Left lung (tissue), 10 donors: Measurements from ENCODE around the gene SMAD6. TPM values are rescaled to one million over a fixed set of nuclear protein-coding genes. Genes with fewer than 3 reads are reported as not detected.
A peak's percentile ranks its signal among the peaks of the same experiment; 100 is the strongest.

ENCODE experiments used
- ATAC-seq: fragments of 200-7000 bp; cut with Tn5 transposase; one replicate; pipeline ENCODE4 v1.9.1; 2020; ENCODE audit warnings: moderate library complexity
- DNase-seq, 4 donors: peaks; one replicate each; pipeline ENCODE4 v3.0.0-alpha.2; 2013 to 2020
- H3K27ac ChIP-seq, 2 donors: fragments of 200-600 bp; sonication (generic) in 1 of 2; one replicate each; pipeline versions ENCODE4 v1.5.0 to v1.8.0; 2020 to 2021
- H3K27me3 ChIP-seq, 2 donors: fragments of 200-600 bp; sonication (generic) in 1 of 2; one replicate each; pipeline versions ENCODE4 v1.5.0 to v1.8.0; 2020 to 2021
- H3K36me3 ChIP-seq, 2 donors: fragments of 200-600 bp; sonication (generic) in 1 of 2; one replicate each; pipeline versions ENCODE4 v1.5.0 to v1.8.0; 2020 to 2021
- H3K4me1 ChIP-seq, 2 donors: fragments of 200-600 bp; one replicate each; pipeline ENCODE4 v1.8.0; 2021
- H3K4me3 ChIP-seq, 2 donors: fragments of 200-600 bp; sonication (generic) in 1 of 2; one replicate each; pipeline versions ENCODE4 v1.5.0 to v1.8.0; 2020 to 2021; ENCODE audit warnings: mild to moderate bottlenecking in 1 of 2
- H3K9me3 ChIP-seq, 2 donors: fragments of 200-600 bp; sonication (generic) in 1 of 2; one replicate each; pipeline versions ENCODE4 v1.5.0 to v1.8.0; 2020 to 2021
- intact Hi-C, 2 donors: fragments of 100-400 bp; cut with DNase I; formaldehyde crosslinking; loops; one replicate each; pipeline versions ENCODE4 v1.11.2 to v1.14.2; 2022
- polyA plus RNA-seq, 6 donors: library from polyadenylated mRNA; unstranded; fragments of 120-200 nt; gene quantifications; one replicate each; pipeline ENCODE4 v1.2.1, GENCODE V29; 2013; ENCODE audit not compliant: insufficient read length in 6 of 6
- total RNA-seq, 2 donors: library from RNA; stranded (reverse); fragmentation: NEBNext Ultra II Directional; extraction: Animal tissue kit (Norgen Biotek cat#: 25700); gene quantifications; one replicate each; pipeline ENCODE4 v1.2.1, GENCODE V29; 2021
- TF ChIP-seq, protein P1 (sequence below), 2 donors: fragments of 200-600 bp; sonication (generic) in 1 of 2; IDR thresholded peaks; one replicate each; pipeline versions ENCODE4 v1.5.0 to v1.8.0; 2021; ENCODE audit warnings: antibody characterized with exemption in 2 of 2
- donor health status: DM: no; HTN: yes; CAD: no.
- donor health status: DM: no; HTN: no; CAD: no.

Gene SMAD6
- total and polyA plus RNA-seq, 8 donors, result 25.0 to 110 (median 32.0) TPM

DNA sequence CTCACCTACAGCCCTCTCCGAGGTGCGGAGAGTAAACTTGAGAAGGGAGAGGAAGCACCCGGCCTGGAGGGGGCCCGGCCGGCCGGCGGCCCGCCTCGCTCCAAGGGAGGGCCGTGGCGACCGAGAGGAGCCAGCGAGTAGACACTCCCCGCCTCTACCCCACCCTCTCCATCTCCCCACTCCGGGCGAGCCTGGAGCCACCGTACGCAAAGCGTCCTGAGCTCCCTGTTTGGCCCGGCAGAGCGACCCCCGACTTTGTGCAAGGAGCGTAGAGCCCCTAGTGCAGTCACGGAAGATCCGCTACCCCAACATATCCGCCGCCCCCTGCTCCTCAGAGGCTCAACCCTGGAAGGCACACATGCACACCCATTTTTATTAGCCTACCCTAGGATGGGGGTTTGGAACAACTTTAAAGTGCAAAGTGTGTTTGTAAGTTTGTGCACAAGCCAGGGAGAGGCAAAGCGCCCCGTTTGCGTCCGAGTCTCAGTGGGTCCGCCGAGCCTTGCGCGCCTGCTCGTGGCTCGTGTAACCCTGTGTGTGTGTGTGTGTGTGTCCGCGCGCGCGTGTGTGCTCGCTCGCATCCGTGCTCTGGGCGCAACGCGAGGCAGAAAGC, 508 bp upstream of the SMAD6 start:
- intact Hi-C loops, result loop anchor here in 1 of 2 donors (10.0 kb wide), 2 partner anchors 63 to 153 kb away; no protein-coding TSS in a partner anchor
- Histone ChIP-seq H3K27ac (peak overlapping the region; percentile 87 to 90), H3K4me1 (peaks cover 6 to 49% of the 10 kb centered on the region in 2 donors), H3K9me3 (no peaks in the 10 kb centered on the region), H3K4me3 (peak overlapping the region; percentile 76 to 82), H3K36me3 (peaks cover 0 to 4% of the 10 kb centered on the region in 2 donors), H3K27me3 (peaks cover 0 to 32% of the 10 kb centered on the region in 2 donors)
- ATAC-seq (peak; percentile 55), DNase-seq (peak in 3 of 4 donors; percentile 64 to 88 (median 68))
- TF ChIP-seq, protein P1, sequence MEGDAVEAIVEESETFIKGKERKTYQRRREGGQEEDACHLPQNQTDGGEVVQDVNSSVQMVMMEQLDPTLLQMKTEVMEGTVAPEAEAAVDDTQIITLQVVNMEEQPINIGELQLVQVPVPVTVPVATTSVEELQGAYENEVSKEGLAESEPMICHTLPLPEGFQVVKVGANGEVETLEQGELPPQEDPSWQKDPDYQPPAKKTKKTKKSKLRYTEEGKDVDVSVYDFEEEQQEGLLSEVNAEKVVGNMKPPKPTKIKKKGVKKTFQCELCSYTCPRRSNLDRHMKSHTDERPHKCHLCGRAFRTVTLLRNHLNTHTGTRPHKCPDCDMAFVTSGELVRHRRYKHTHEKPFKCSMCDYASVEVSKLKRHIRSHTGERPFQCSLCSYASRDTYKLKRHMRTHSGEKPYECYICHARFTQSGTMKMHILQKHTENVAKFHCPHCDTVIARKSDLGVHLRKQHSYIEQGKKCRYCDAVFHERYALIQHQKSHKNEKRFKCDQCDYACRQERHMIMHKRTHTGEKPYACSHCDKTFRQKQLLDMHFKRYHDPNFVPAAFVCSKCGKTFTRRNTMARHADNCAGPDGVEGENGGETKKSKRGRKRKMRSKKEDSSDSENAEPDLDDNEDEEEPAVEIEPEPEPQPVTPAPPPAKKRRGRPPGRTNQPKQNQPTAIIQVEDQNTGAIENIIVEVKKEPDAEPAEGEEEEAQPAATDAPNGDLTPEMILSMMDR (IDR thresholded peaks at IDR 0.05), result no peak

DNA sequence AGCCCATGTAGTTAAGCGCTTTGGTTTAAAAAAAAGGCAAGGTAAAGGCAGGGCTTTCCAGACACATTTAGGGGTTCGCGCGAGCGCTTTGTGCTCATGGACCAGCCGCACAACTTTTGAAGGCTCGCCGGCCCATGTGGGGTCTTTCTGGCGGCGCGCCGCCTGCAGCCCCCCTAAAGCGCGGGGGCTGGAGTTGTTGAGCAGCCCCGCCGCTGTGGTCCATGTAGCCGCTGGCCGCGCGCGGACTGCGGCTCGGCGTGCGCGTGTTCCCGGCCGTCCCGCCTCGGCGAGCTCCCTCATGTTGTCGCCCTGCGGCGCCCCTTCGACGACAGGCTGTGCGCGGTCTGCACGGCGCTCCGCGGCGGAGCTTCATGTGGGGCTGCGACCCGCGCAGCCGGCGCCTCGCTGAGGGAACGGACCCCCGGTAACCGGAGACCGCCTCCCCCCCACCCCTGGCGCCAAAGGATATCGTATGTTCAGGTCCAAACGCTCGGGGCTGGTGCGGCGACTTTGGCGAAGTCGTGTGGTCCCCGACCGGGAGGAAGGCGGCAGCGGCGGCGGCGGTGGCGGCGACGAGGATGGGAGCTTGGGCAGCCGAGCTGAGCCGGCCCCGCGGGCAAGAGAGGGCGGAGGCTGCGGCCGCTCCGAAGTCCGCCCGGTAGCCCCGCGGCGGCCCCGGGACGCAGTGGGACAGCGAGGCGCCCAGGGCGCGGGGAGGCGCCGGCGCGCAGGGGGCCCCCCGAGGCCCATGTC, 927 bp downstream of the SMAD6 start:
- no peaks in the 10 kb centered on the region for H3K9me3 ChIP-seq

DNA sequence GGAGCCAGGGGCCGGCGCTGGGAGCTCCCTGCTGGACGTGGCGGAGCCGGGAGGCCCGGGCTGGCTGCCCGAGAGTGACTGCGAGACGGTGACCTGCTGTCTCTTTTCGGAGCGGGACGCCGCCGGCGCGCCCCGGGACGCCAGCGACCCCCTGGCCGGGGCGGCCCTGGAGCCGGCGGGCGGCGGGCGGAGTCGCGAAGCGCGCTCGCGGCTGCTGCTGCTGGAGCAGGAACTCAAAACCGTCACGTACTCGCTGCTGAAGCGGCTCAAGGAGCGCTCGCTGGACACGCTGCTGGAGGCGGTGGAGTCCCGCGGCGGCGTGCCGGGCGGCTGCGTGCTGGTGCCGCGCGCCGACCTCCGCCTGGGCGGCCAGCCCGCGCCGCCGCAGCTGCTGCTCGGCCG, 1.5 kb downstream of the SMAD6 start:
- H3K27ac ChIP-seq, result peak overlapping the region; percentile 87 to 90
- intact Hi-C loops, result loop anchor here in 1 of 2 donors (10.0 kb wide), 2 partner anchors 61 to 151 kb away; no protein-coding TSS in a partner anchor
- peaks cover 13 to 55% of the 10 kb centered on the region in 2 donors for H3K4me1 ChIP-seq
- TF ChIP-seq, protein P1 (IDR thresholded peaks at IDR 0.05), result no peak
- H3K9me3 ChIP-seq, result no peaks in the 10 kb centered on the region
- H3K36me3 ChIP-seq, result peaks cover 0 to 4% of the 10 kb centered on the region in 2 donors
- peak in 2 of 4 donors; percentile 48 to 91 for DNase-seq
- peaks cover 0 to 32% of the 10 kb centered on the region in 2 donors for H3K27me3 ChIP-seq
- ATAC-seq, result no peak
- H3K4me3 ChIP-seq, result peak overlapping the region; percentile 76 to 82

More for the DNA sequence above, 927 bp downstream of the SMAD6 start:
- intact Hi-C loops, result loop anchor here in 1 of 2 donors (10.0 kb wide), 2 partner anchors 62 to 152 kb away; no protein-coding TSS in a partner anchor
- DNase-seq, result peak in 1 of 4 donors; percentile 91
- peaks cover 0 to 32% of the 10 kb centered on the region in 2 donors for H3K27me3 ChIP-seq
- peak overlapping the region; percentile 87 to 90 for H3K27ac ChIP-seq
- no peak for ATAC-seq
- H3K4me1 ChIP-seq, result peaks cover 13 to 61% of the 10 kb centered on the region in 2 donors
- H3K4me3 ChIP-seq, result peak overlapping the region; percentile 76 to 82
- TF ChIP-seq, protein P1 (IDR thresholded peaks at IDR 0.05), result no peak
- peaks cover 0 to 4% of the 10 kb centered on the region in 2 donors for H3K36me3 ChIP-seq

DNA sequence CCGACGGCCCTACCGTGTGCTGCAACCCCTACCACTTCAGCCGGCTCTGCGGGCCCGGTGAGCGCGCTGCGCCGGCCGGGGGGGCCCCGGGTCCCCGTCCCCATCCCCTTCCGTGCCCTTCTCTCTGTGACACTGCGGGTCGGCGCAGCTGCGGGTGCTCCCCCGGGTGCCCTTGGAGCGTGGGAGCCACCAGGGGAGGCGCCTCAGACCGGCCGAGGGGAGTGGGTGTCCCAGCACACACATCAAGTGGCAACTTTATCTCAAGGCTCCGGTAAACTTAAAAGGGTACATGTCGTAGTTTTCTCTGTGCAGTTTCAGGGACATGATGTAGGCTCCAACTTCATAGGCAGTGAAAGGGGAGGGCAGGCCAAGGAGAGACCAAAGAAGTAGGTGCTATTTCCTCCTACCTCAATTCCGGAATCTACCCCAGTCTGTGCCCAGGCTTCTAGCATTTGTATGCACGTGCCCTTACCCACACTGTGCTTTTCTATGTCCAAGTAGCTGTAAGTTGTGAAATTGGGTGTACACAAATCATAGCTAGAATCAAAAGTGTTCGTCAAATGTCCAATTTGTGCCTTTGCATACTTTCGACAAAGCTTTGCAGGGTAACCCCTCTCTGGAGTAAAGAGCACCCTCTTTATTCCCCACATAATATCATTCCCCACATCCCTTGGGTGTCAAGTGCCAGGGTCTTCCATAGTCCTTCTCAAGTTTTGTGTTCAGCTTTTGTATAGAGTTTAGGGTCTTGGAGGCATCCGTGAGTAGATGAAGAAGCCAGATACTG, 2.2 kb downstream of the SMAD6 start:
- intact Hi-C loops, result loop anchor here in 1 of 2 donors (10.0 kb wide), 2 partner anchors 61 to 151 kb away; no protein-coding TSS in a partner anchor
- no peak for DNase-seq
- peak overlapping the region; percentile 76 to 82 for H3K4me3 ChIP-seq
- no peaks in the 10 kb centered on the region for H3K9me3 ChIP-seq
- ATAC-seq, result no peak
- H3K4me1 ChIP-seq, result peaks cover 13 to 52% of the 10 kb centered on the region in 2 donors
- peaks cover 0 to 4% of the 10 kb centered on the region in 2 donors for H3K36me3 ChIP-seq
- peak overlapping the region; percentile 87 to 90 for H3K27ac ChIP-seq
- TF ChIP-seq, protein P1 (IDR thresholded peaks at IDR 0.05), result no peak
- peaks cover 0 to 32% of the 10 kb centered on the region in 2 donors for H3K27me3 ChIP-seq
